Measurements from ENCODE around the gene CACNG5.
A peak's percentile ranks its signal among the peaks of the same experiment; 100 is the strongest.

Gene CACNG5

DNA sequence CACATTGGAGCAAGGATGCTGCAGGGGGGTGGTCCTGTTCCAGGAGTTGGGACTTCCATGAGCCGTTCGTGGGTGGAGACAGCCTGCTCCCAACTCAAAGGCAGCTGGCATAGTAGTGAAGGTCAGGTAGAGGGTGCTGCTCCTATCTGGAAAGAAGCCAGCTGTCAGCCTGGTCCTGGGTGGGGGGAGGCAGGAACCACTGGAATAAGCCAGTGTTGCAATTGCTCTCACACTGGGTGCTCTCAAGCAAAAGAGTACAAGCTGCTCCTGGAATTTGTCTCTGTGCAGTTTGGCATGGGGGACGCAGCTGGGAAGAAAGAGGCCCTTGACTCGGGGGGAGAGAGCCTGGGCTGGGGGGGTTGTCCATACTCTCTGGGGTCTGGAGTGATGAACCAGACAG, 8.7 kb downstream of the CACNG5 start:
- Histone ChIP-seq H3K79me1 (ENCODE audit: low read length) (no peaks in the 10 kb centered on the region), H3K23ac (ENCODE audit: low read length) (no peak overlapping the region), H3K4me3 (ENCODE audit: low read depth, low read length) (no peak overlapping the region), H3K14ac (ENCODE audit: low read length) (no peak overlapping the region), H2BK120ac (ENCODE audit: insufficient read depth, low read length, poor library complexity) (no peak overlapping the region), H2AFZ (ENCODE audit: insufficient read depth, low read length, poor library complexity) (no peak overlapping the region), H2BK5ac (ENCODE audit: low read depth, low read length, poor library complexity) (no peak overlapping the region), H2AK5ac (ENCODE audit: low read length) (no peak overlapping the region), H4K12ac (ENCODE audit: low read depth, low read length) (no peak overlapping the region), H3K9ac (ENCODE audit: low read length) (peak overlapping the region; percentile 28), H3K4ac (ENCODE audit: low read depth, low read length) (no peak overlapping the region), H3K79me2 (ENCODE audit: control insufficient read depth, insufficient read depth, low read length, poor library complexity) (no peaks in the 10 kb centered on the region), H4K8ac (ENCODE audit: low read depth, low read length) (no peak overlapping the region), H3K27me3 (ENCODE audit: insufficient read depth, low read length) (no peaks in the 10 kb centered on the region), H3K36me3 (ENCODE audit: control insufficient read depth in 1 of 2, insufficient read depth in 2 of 2, low read length in 2 of 2) (no peaks in the 10 kb centered on the region), H3K18ac (ENCODE audit: low read length) (no peak overlapping the region), H3K4me1 (ENCODE audit: control insufficient read depth in 1 of 2, insufficient read depth in 2 of 2, low read length in 2 of 2) (no peaks in the 10 kb centered on the region), H3K27ac (ENCODE audit: low read depth, low read length) (no peak overlapping the region), H4K91ac (ENCODE audit: low read depth, low read length) (no peak overlapping the region), H3K9me3 (ENCODE audit: insufficient read depth, low read depth, low read length) (peaks cover 16% of the 10 kb centered on the region), H2BK12ac (ENCODE audit: low read length) (no peak overlapping the region), H3K4me2 (ENCODE audit: low read length) (no peak overlapping the region)
- no CpG with 5 or more reads among the region's 4 CpGs for WGBS (ENCODE audit: extremely low coverage, insufficient coverage, insufficient read length)
- no peak for DNase-seq

DNA sequence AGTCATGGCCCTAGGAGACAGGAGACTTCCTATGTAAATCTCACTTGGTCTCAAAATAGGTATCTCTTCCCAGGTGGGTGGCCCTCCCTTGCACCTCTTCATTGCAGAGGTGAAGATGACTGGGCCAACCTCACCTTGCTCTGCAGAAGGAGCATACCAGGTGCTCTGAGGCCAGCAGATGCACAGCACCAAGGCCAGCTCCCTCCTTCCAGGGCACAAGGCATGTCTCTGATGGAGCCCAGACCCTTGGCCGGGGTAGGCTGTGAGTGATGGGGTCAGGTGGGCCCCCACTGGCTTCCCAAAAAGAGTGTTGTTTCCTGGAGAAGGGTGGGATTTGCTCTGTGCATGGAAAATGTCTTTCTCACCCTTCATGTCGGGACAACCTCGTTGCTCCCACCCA, 12.8 kb downstream of the CACNG5 start:
- Histone ChIP-seq H3K14ac (ENCODE audit: low read length) (no peak overlapping the region), H3K23ac (ENCODE audit: low read length) (no peak overlapping the region), H3K9me3 (ENCODE audit: insufficient read depth, low read depth, low read length) (peaks cover 16% of the 10 kb centered on the region), H2BK120ac (ENCODE audit: insufficient read depth, low read length, poor library complexity) (no peak overlapping the region), H2AK5ac (ENCODE audit: low read length) (no peak overlapping the region), H3K4me2 (ENCODE audit: low read length) (no peak overlapping the region), H3K79me1 (ENCODE audit: low read length) (no peaks in the 10 kb centered on the region), H3K18ac (ENCODE audit: low read length) (no peak overlapping the region), H3K9ac (ENCODE audit: low read length) (no peak overlapping the region), H4K8ac (ENCODE audit: low read depth, low read length) (no peak overlapping the region), H3K36me3 (ENCODE audit: control insufficient read depth in 1 of 2, insufficient read depth in 2 of 2, low read length in 2 of 2) (no peaks in the 10 kb centered on the region), H3K4me3 (ENCODE audit: low read depth, low read length) (no peak overlapping the region), H2BK12ac (ENCODE audit: low read length) (no peak overlapping the region), H4K91ac (ENCODE audit: low read depth, low read length) (no peak overlapping the region), H4K12ac (ENCODE audit: low read depth, low read length) (no peak overlapping the region), H2AFZ (ENCODE audit: insufficient read depth, low read length, poor library complexity) (no peak overlapping the region), H3K4ac (ENCODE audit: low read depth, low read length) (no peak overlapping the region), H3K4me1 (ENCODE audit: control insufficient read depth in 1 of 2, insufficient read depth in 2 of 2, low read length in 2 of 2) (no peaks in the 10 kb centered on the region), H2BK5ac (ENCODE audit: low read depth, low read length, poor library complexity) (no peak overlapping the region), H3K79me2 (ENCODE audit: control insufficient read depth, insufficient read depth, low read length, poor library complexity) (no peaks in the 10 kb centered on the region), H3K27ac (ENCODE audit: low read depth, low read length) (no peak overlapping the region), H3K27me3 (ENCODE audit: insufficient read depth, low read length) (no peaks in the 10 kb centered on the region)
- DNase-seq = no peak
- WGBS (ENCODE audit: extremely low coverage, insufficient coverage, insufficient read length) = no CpG with 5 or more reads among the region's 3 CpGs

DNA sequence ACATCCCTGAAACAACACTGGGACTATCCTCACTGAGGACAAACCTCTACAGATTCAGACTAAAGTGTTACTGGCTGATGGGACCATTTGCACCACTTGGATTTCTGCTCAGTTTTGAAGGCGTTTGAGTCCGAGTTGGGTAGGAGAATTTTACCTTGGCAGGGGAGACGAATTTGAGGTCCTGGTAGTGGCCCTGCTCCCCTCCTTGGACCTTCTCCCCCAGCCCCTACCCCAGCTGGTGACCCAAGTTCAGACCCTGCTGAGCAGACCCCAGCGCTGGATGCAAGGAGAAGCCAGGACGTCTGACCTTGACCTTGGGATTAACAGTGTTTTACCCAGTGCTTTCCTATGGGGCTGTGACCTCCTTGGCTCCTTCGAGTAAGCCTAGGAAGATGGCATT, 13.6 kb downstream of the CACNG5 start:
- H3K4ac ChIP-seq (ENCODE audit: low read depth, low read length) = no peak overlapping the region
- no peak for DNase-seq
- no peaks in the 10 kb centered on the region for H3K79me1 ChIP-seq (ENCODE audit: low read length)
- H3K4me2 ChIP-seq (ENCODE audit: low read length) = no peak overlapping the region
- H3K18ac ChIP-seq (ENCODE audit: low read length) = no peak overlapping the region
- no peak overlapping the region for H3K9ac ChIP-seq (ENCODE audit: low read length)
- no peak overlapping the region for H2AK5ac ChIP-seq (ENCODE audit: low read length)
- no peaks in the 10 kb centered on the region for H3K4me1 ChIP-seq (ENCODE audit: control insufficient read depth in 1 of 2, insufficient read depth in 2 of 2, low read length in 2 of 2)
- no peak overlapping the region for H4K91ac ChIP-seq (ENCODE audit: low read depth, low read length)
- H2BK12ac ChIP-seq (ENCODE audit: low read length) = no peak overlapping the region
- H3K9me3 ChIP-seq (ENCODE audit: insufficient read depth, low read depth, low read length) = peaks cover 16% of the 10 kb centered on the region
- H3K23ac ChIP-seq (ENCODE audit: low read length) = no peak overlapping the region
- no CpG with 5 or more reads among the region's 6 CpGs for WGBS (ENCODE audit: extremely low coverage, insufficient coverage, insufficient read length)
- H4K8ac ChIP-seq (ENCODE audit: low read depth, low read length) = no peak overlapping the region
- no peak overlapping the region for H3K27ac ChIP-seq (ENCODE audit: low read depth, low read length)
- no peak overlapping the region for H2BK5ac ChIP-seq (ENCODE audit: low read depth, low read length, poor library complexity)
- no peaks in the 10 kb centered on the region for H3K79me2 ChIP-seq (ENCODE audit: control insufficient read depth, insufficient read depth, low read length, poor library complexity)
- H2AFZ ChIP-seq (ENCODE audit: insufficient read depth, low read length, poor library complexity) = no peak overlapping the region
- no peaks in the 10 kb centered on the region for H3K27me3 ChIP-seq (ENCODE audit: insufficient read depth, low read length)
- H3K14ac ChIP-seq (ENCODE audit: low read length) = no peak overlapping the region
- no peaks in the 10 kb centered on the region for H3K36me3 ChIP-seq (ENCODE audit: control insufficient read depth in 1 of 2, insufficient read depth in 2 of 2, low read length in 2 of 2)
- no peak overlapping the region for H2BK120ac ChIP-seq (ENCODE audit: insufficient read depth, low read length, poor library complexity)
- H3K4me3 ChIP-seq (ENCODE audit: low read depth, low read length) = peak overlapping the region; percentile 27
- no peak overlapping the region for H4K12ac ChIP-seq (ENCODE audit: low read depth, low read length)

DNA sequence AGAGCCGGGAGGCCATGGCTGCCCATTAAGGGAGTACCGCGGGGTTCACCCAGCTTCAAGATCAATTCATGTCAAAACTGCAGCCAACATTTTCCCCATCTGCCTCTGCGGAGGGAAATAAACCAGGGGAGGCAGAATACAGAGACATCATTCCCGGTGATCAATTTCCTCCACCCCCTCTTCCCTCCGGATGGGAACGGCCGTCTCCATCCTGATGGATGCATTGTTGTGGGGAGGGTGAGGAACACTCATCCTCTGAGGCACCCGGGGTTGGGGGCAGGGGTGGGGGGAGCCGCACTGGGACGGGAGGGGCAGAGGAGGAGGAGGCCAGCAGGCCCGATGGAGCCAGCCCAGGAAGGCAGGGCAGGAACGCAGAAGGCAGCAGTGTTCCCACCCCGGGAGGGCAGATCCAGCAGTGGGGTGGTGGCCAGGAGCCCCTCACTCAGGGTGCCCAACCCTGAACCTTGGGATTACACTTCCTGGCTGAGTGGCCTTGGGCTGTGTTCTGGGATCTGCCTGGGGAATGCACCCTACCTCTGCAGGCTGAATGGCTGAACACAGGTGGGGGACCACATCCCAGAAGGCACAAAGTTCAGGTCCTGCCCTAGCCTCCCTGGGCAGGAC, 14.2 kb downstream of the CACNG5 start:
- H3K79me1 ChIP-seq (ENCODE audit: low read length) = no peaks in the 10 kb centered on the region
- no peak for DNase-seq
- no CpG with 5 or more reads among the region's 14 CpGs for WGBS (ENCODE audit: extremely low coverage, insufficient coverage, insufficient read length)

More for the DNA sequence above, 14.2 kb downstream of the CACNG5 start:
- no peak overlapping the region for H3K18ac ChIP-seq (ENCODE audit: low read length)
- no peak overlapping the region for H4K8ac ChIP-seq (ENCODE audit: low read depth, low read length)
- no peak overlapping the region for H3K4me2 ChIP-seq (ENCODE audit: low read length)
- H3K4ac ChIP-seq (ENCODE audit: low read depth, low read length) = no peak overlapping the region
- no peak overlapping the region for H2AK5ac ChIP-seq (ENCODE audit: low read length)
- no peak overlapping the region for H3K9ac ChIP-seq (ENCODE audit: low read length)
- no peaks in the 10 kb centered on the region for H3K36me3 ChIP-seq (ENCODE audit: control insufficient read depth in 1 of 2, insufficient read depth in 2 of 2, low read length in 2 of 2)
- H3K27me3 ChIP-seq (ENCODE audit: insufficient read depth, low read length) = no peaks in the 10 kb centered on the region
- H4K12ac ChIP-seq (ENCODE audit: low read depth, low read length) = no peak overlapping the region
- H3K4me3 ChIP-seq (ENCODE audit: low read depth, low read length) = no peak overlapping the region
- H2AFZ ChIP-seq (ENCODE audit: insufficient read depth, low read length, poor library complexity) = no peak overlapping the region
- no peak overlapping the region for H3K27ac ChIP-seq (ENCODE audit: low read depth, low read length)
- H3K14ac ChIP-seq (ENCODE audit: low read length) = no peak overlapping the region
- H2BK120ac ChIP-seq (ENCODE audit: insufficient read depth, low read length, poor library complexity) = no peak overlapping the region
- no peak overlapping the region for H3K23ac ChIP-seq (ENCODE audit: low read length)
- H4K91ac ChIP-seq (ENCODE audit: low read depth, low read length) = no peak overlapping the region
- H3K79me2 ChIP-seq (ENCODE audit: control insufficient read depth, insufficient read depth, low read length, poor library complexity) = no peaks in the 10 kb centered on the region
- peaks cover 16% of the 10 kb centered on the region for H3K9me3 ChIP-seq (ENCODE audit: insufficient read depth, low read depth, low read length)
- H3K4me1 ChIP-seq (ENCODE audit: control insufficient read depth in 1 of 2, insufficient read depth in 2 of 2, low read length in 2 of 2) = no peaks in the 10 kb centered on the region
- no peak overlapping the region for H2BK5ac ChIP-seq (ENCODE audit: low read depth, low read length, poor library complexity)
- H2BK12ac ChIP-seq (ENCODE audit: low read length) = no peak overlapping the region

Measured in trophoblast cell (in vitro differentiated cells and primary cell).